HG03175 (cell line): Measurements from ENCODE around the gene SGCD.

Experiments
- ATAC-seq: cut with Tn5 transposase; IDR thresholded peaks from one replicate; pipeline ENCODE4 v1.9.1; 2021; ENCODE audit warnings: mild to moderate bottlenecking, moderate library complexity; ENCODE audit not compliant: unreplicated experiment

SGCD gene

GRCh38 chr5:156451505-156451904, 124.5 kb downstream of the SGCD start:
- ATAC-seq, result no peak

- peak; percentile 45 for ATAC-seq
Observed at GRCh38 chr5:156456857-156457256, 129.9 kb downstream of the SGCD start.

- ATAC-seq, result no peak
Observed at GRCh38 chr5:156459812-156460385, 132.9 kb downstream of the SGCD start.

- ATAC-seq, result no peak
Observed at GRCh38 chr5:156460471-156460870, 133.5 kb downstream of the SGCD start.

GRCh38 chr5:156466871-156467270, 139.9 kb downstream of the SGCD start:
- no peak for ATAC-seq

GRCh38 chr5:156469636-156470035, 142.7 kb downstream of the SGCD start:
- no peak for ATAC-seq

GRCh38 chr5:156471893-156472292, 144.9 kb downstream of the SGCD start:
- no peak for ATAC-seq

- ATAC-seq, result no peak
Observed at GRCh38 chr5:156473269-156473908, 146.4 kb downstream of the SGCD start.

GRCh38 chr5:156474251-156474650, 147.3 kb downstream of the SGCD start:
- ATAC-seq, result no peak

- no peak for ATAC-seq
Observed at GRCh38 chr5:156475182-156476157, 148.5 kb downstream of the SGCD start.

- no peak for ATAC-seq
Observed at GRCh38 chr5:156476158-156476551, 149.2 kb downstream of the SGCD start.

GRCh38 chr5:156476678-156477077, 149.7 kb downstream of the SGCD start:
- ATAC-seq, result no peak

GRCh38 chr5:156477196-156477595, 150.2 kb downstream of the SGCD start:
- ATAC-seq, result no peak

GRCh38 chr5:156479849-156480248, 152.9 kb downstream of the SGCD start:
- ATAC-seq, result no peak

GRCh38 chr5:156481741-156482140, 154.8 kb downstream of the SGCD start:
- no peak for ATAC-seq

- ATAC-seq, result no peak
Observed at GRCh38 chr5:156482818-156483217, 155.9 kb downstream of the SGCD start.

- no peak for ATAC-seq
Observed at GRCh38 chr5:156486394-156487238, 159.7 kb downstream of the SGCD start.

GRCh38 chr5:156491766-156492165, 164.8 kb downstream of the SGCD start:
- no peak for ATAC-seq

- ATAC-seq, result no peak
Observed at GRCh38 chr5:156496291-156496690, 169.3 kb downstream of the SGCD start.

GRCh38 chr5:156497804-156498208, 170.8 kb downstream of the SGCD start:
- ATAC-seq, result no peak
